Measurements from ENCODE around the gene TBRG1.

Gene TBRG1

GRCh38 chr11:124658501-124658900, 35.8 kb downstream of the TBRG1 start:
- Mint-ChIP-seq H3K36me3 (ENCODE audit: low read depth) (no peaks in the 10 kb centered on the region), H3K27ac (no peak overlapping the region), H3K27me3 (ENCODE audit: low read depth) (no peaks in the 10 kb centered on the region), H3K9me3 (no peaks in the 10 kb centered on the region), H3K4me3 (no peak overlapping the region), H3K4me1 (ENCODE audit: low read depth) (no peaks in the 10 kb centered on the region)
- DNase-seq (ENCODE audit: low spot score), result no peak

GRCh38 chr11:124658986-124659385, 36.3 kb downstream of the TBRG1 start:
- no peak for DNase-seq (ENCODE audit: low spot score)
- no peaks in the 10 kb centered on the region for H3K9me3 Mint-ChIP-seq
- H3K4me3 Mint-ChIP-seq, result no peak overlapping the region
- H3K36me3 Mint-ChIP-seq (ENCODE audit: low read depth), result no peaks in the 10 kb centered on the region
- no peaks in the 10 kb centered on the region for H3K27me3 Mint-ChIP-seq (ENCODE audit: low read depth)
- no peak overlapping the region for H3K27ac Mint-ChIP-seq
- H3K4me1 Mint-ChIP-seq (ENCODE audit: low read depth), result no peaks in the 10 kb centered on the region

- H3K36me3 Mint-ChIP-seq (ENCODE audit: low read depth), result no peaks in the 10 kb centered on the region
- no peak for DNase-seq (ENCODE audit: low spot score)
- H3K27me3 Mint-ChIP-seq (ENCODE audit: low read depth), result no peaks in the 10 kb centered on the region
- no peaks in the 10 kb centered on the region for H3K4me1 Mint-ChIP-seq (ENCODE audit: low read depth)
- H3K9me3 Mint-ChIP-seq, result no peaks in the 10 kb centered on the region
- no peak overlapping the region for H3K4me3 Mint-ChIP-seq
- H3K27ac Mint-ChIP-seq, result no peak overlapping the region
These were observed 38.9 kb downstream of the TBRG1 start for GRCh38 chr11:124661553-124661952.

GRCh38 chr11:124662106-124662505, 39.4 kb downstream of the TBRG1 start:
- DNase-seq (ENCODE audit: low spot score), result no peak
- Mint-ChIP-seq H3K4me1 (ENCODE audit: low read depth) (no peaks in the 10 kb centered on the region), H3K27ac (no peak overlapping the region), H3K36me3 (ENCODE audit: low read depth) (no peaks in the 10 kb centered on the region), H3K4me3 (no peak overlapping the region), H3K9me3 (no peaks in the 10 kb centered on the region), H3K27me3 (ENCODE audit: low read depth) (no peaks in the 10 kb centered on the region)

GRCh38 chr11:124663861-124664260, 41.2 kb downstream of the TBRG1 start:
- Mint-ChIP-seq H3K4me3 (no peak overlapping the region), H3K27ac (no peak overlapping the region), H3K9me3 (no peaks in the 10 kb centered on the region), H3K27me3 (ENCODE audit: low read depth) (no peaks in the 10 kb centered on the region), H3K36me3 (ENCODE audit: low read depth) (no peaks in the 10 kb centered on the region), H3K4me1 (ENCODE audit: low read depth) (no peaks in the 10 kb centered on the region)
- no peak for DNase-seq (ENCODE audit: low spot score)

GRCh38 chr11:124667601-124668000, 44.9 kb downstream of the TBRG1 start:
- no peak for DNase-seq (ENCODE audit: low spot score)
- Mint-ChIP-seq H3K4me1 (ENCODE audit: low read depth) (peaks cover 12% of the 10 kb centered on the region), H3K9me3 (no peaks in the 10 kb centered on the region), H3K27ac (no peak overlapping the region), H3K36me3 (ENCODE audit: low read depth) (no peaks in the 10 kb centered on the region), H3K27me3 (ENCODE audit: low read depth) (no peaks in the 10 kb centered on the region), H3K4me3 (no peak overlapping the region)

GRCh38 chr11:124669193-124669592, 46.5 kb downstream of the TBRG1 start:
- peak; percentile 27 for DNase-seq (ENCODE audit: low spot score)
- H3K4me1 Mint-ChIP-seq (ENCODE audit: low read depth), result peaks cover 17% of the 10 kb centered on the region

GRCh38 chr11:124670732-124671131, 48.1 kb downstream of the TBRG1 start:
- peaks cover 27% of the 10 kb centered on the region for H3K4me1 Mint-ChIP-seq (ENCODE audit: low read depth)
- H3K36me3 Mint-ChIP-seq (ENCODE audit: low read depth), result no peaks in the 10 kb centered on the region
- no peak overlapping the region for H3K27ac Mint-ChIP-seq
- H3K9me3 Mint-ChIP-seq, result no peaks in the 10 kb centered on the region
- DNase-seq (ENCODE audit: low spot score), result peak; percentile 13
- H3K4me3 Mint-ChIP-seq, result peak overlapping the region; percentile 16
- H3K27me3 Mint-ChIP-seq (ENCODE audit: low read depth), result no peaks in the 10 kb centered on the region

More at GRCh38 chr11:124669193-124669592, 46.5 kb downstream of the TBRG1 start:
- Mint-ChIP-seq H3K9me3 (no peaks in the 10 kb centered on the region), H3K27ac (no peak overlapping the region), H3K4me3 (no peak overlapping the region), H3K27me3 (ENCODE audit: low read depth) (no peaks in the 10 kb centered on the region), H3K36me3 (ENCODE audit: low read depth) (no peaks in the 10 kb centered on the region)

GRCh38 chr11:124672536-124673215, 50.0 kb downstream of the TBRG1 start:
- Mint-ChIP-seq H3K4me3 (peak overlapping the region; percentile 90), H3K27me3 (ENCODE audit: low read depth) (peaks cover 2% of the 10 kb centered on the region), H3K9me3 (no peaks in the 10 kb centered on the region), H3K27ac (peak overlapping the region; percentile 10), H3K4me1 (ENCODE audit: low read depth) (peaks cover 30% of the 10 kb centered on the region), H3K36me3 (ENCODE audit: low read depth) (no peaks in the 10 kb centered on the region)
- DNase-seq (ENCODE audit: low spot score), result no peak

- Mint-ChIP-seq H3K27me3 (ENCODE audit: low read depth) (peaks cover 2% of the 10 kb centered on the region), H3K9me3 (no peaks in the 10 kb centered on the region), H3K4me3 (peak within 1 kb of the TSS; percentile 90), H3K36me3 (ENCODE audit: low read depth) (no peaks in the 10 kb centered on the region), H3K27ac (peak within 1 kb of the TSS; percentile 91), H3K4me1 (ENCODE audit: low read depth) (peaks cover 30% of the 10 kb centered on the region)
- peak; percentile 90 for DNase-seq (ENCODE audit: low spot score)
These were observed 50.9 kb downstream of the TBRG1 start, which contains the start of the genes SIAE and SPA17 for GRCh38 chr11:124673333-124674167. Gene SIAE, minus strand, starts transcription at chr11:124673739. Its CDS starts 31 bp downstream, at chr11:124673708. Gene SPA17, plus strand, starts transcription at chr11:124673904. Its CDS starts 1,361 bp downstream, at chr11:124675265.

- peaks cover 2% of the 10 kb centered on the region for H3K27me3 Mint-ChIP-seq (ENCODE audit: low read depth)
- H3K9me3 Mint-ChIP-seq, result no peaks in the 10 kb centered on the region
- H3K27ac Mint-ChIP-seq, result peak overlapping the region; percentile 91
- no peak for DNase-seq (ENCODE audit: low spot score)
- H3K36me3 Mint-ChIP-seq (ENCODE audit: low read depth), result no peaks in the 10 kb centered on the region
- H3K4me3 Mint-ChIP-seq, result peak overlapping the region; percentile 90
- peaks cover 30% of the 10 kb centered on the region for H3K4me1 Mint-ChIP-seq (ENCODE audit: low read depth)
These were observed 51.5 kb downstream of the TBRG1 start for GRCh38 chr11:124674168-124674517.

- Mint-ChIP-seq H3K27ac (peak overlapping the region; percentile 91), H3K4me3 (peak overlapping the region; percentile 90), H3K9me3 (no peaks in the 10 kb centered on the region), H3K4me1 (ENCODE audit: low read depth) (peaks cover 30% of the 10 kb centered on the region), H3K27me3 (ENCODE audit: low read depth) (peaks cover 2% of the 10 kb centered on the region), H3K36me3 (ENCODE audit: low read depth) (no peaks in the 10 kb centered on the region)
- no peak for DNase-seq (ENCODE audit: low spot score)
These were observed 51.9 kb downstream of the TBRG1 start for GRCh38 chr11:124674571-124674970.

GRCh38 chr11:124676386-124676785, 53.7 kb downstream of the TBRG1 start:
- no peak for DNase-seq (ENCODE audit: low spot score)
- Mint-ChIP-seq H3K36me3 (ENCODE audit: low read depth) (no peaks in the 10 kb centered on the region), H3K27me3 (ENCODE audit: low read depth) (peaks cover 4% of the 10 kb centered on the region), H3K4me1 (ENCODE audit: low read depth) (peaks cover 23% of the 10 kb centered on the region), H3K4me3 (no peak overlapping the region), H3K9me3 (no peaks in the 10 kb centered on the region), H3K27ac (no peak overlapping the region)

GRCh38 chr11:124678416-124678815, 55.8 kb downstream of the TBRG1 start:
- H3K27ac Mint-ChIP-seq, result no peak overlapping the region

More at GRCh38 chr11:124678416-124678815, 55.8 kb downstream of the TBRG1 start:
- peaks cover 4% of the 10 kb centered on the region for H3K27me3 Mint-ChIP-seq (ENCODE audit: low read depth)
- H3K9me3 Mint-ChIP-seq, result peaks cover 18% of the 10 kb centered on the region
- peaks cover 2% of the 10 kb centered on the region for H3K36me3 Mint-ChIP-seq (ENCODE audit: low read depth)
- no peak overlapping the region for H3K4me3 Mint-ChIP-seq
- DNase-seq (ENCODE audit: low spot score), result no peak
- H3K4me1 Mint-ChIP-seq (ENCODE audit: low read depth), result peaks cover 14% of the 10 kb centered on the region
